Stimulated activated CD8-positive, alpha-beta memory T cell treated with anti-CD3 and anti-CD28 coated beads, Interleukin-4, amount 100 ng/mL, for 24 hours (primary cell): ENCODE data around the gene TACC2.
"Not testable (repeated sequence)": the region's sequence is repeated elsewhere in the genome, so short reads cannot be mapped to it uniquely, and the experiment has no call there.

Experiments
- DNase-seq: peaks from one replicate; pipeline ENCODE4 v3.0.0-alpha.2; 2020; ENCODE audit warnings: low read depth

Gene TACC2

GRCh38 chr10:121978511-121978910 is 10.5 kb upstream of the TACC2 start:
- DNase-seq = no peak

GRCh38 chr10:121981346-121981745 is 7.6 kb upstream of the TACC2 start:
- no peak for DNase-seq

DNA sequence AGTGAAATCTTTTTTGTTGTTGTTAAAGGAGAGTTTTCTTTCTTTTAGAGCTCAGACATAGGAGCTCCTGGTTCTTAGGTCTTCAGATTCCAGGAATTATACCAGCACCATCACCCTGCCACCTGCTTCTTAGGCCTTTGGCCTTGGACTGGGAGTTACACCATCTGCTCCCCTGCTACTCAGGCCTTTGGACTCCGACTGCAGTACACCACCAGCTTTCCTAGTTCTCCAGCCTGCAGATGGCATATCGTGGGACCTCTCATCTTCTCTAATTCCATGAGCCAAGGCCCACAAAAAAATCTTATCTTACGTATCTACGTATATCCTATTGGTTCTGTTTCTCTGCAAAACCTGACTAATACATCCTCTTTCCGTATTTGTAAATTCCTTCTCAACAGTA is 5.1 kb upstream of the TACC2 start:
- no peak for DNase-seq

DNA sequence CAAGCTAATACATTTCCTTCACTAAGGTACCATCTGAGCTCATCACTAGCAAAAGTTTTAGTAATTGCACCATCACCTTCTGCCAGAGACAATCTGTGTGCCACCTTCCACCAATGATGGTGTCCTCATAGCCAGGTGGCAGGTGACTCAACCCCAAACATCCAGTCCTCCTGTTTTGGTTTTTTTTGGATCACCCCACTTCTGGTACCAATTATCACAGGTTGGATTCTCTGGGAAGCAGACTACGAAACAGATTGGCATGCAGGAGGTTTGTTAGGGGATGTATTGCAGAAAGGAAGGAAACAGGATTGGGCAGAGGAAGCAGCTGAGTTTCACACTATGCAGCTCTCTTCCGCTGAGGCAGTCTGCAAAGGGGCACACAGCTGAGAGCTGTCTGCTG is 4.5 kb upstream of the TACC2 start:
- no peak for DNase-seq

- DNase-seq = no peak
These were observed 1.2 kb downstream of the TACC2 start for GRCh38 chr10:121990015-121990677.

DNA sequence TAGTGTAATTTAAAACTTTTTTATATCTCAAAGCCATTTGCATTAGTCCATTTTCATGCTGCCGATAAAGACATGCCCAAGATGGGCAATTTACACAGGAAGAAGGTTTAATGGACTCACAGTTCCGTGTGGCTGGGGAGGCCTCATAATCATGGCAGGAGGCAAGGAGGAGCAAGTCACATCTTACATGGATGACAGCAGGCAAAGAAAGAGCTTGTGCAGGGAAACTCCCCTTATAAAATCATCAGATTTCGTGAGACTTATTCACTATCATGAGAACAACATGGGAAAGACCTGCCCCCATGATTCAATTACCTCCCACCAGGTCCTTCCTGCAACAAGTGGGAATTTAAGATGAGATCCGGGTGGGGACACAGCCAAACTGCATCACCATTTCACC is 2.8 kb downstream of the TACC2 start:
- DNase-seq = not testable (repeated sequence)

DNA sequence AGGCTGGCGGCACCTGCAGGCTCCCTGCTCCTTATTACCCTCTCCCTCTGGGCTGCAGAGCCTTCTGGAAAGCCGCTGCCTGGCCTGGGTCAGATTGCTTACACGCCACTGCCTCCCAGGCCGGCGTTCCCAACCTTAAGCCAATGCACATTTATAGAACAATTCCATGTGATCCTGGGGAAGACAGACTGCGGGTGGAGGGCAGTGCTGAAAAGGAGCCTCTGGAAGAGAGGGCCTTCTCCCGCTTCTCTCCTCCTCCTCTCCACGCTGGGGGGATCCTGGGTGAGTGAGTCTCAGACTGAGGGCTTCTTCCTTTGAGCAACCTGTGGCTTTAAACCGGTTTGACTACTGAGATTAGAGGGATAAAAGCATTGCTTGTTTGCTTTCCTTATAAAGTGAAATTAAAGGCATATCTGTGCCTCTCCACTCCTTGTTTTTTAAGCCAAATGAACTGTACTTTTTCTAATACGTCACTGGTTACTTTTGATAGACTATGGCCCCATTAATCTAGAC is 5.5 kb downstream of the TACC2 start:
- no peak for DNase-seq

DNA sequence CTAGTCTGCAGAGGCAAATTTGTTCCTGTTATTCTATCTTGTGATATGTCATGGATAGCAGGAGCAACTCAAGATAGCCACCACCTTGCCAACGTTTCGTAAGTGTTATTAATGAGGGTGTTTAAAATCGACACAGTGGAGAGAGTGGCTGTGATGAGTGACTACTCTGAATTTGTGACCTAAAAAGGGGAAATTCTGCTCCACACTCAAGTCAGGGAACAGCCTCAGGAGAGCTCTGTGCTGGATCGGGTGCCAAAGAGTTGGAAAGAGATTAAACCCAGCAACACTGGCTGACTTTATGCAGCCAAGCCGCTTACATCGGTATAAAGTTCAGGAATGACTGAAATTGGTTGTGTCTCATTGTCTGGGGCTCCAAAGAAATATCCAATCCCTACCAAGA is 9.5 kb downstream of the TACC2 start:
- no peak for DNase-seq

DNA sequence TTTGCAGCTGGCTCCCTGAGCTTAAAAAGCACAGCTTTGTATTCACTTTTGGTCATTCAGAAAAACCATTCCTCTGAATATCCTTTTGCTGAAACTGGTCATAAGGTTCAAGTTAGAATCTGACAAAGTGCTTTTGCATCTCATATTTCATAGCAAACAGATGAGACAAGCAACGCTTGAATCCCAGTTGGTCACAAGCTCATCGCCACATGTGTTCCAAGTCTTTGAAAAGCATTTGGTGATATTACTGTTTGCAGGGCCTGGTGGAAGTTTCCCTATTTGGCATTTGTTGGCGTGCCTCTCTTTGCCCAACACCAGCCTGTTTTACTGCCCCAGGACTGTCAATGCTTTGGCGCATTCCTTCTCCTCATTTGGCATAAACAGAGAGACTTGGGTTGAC is 10.3 kb downstream of the TACC2 start:
- DNase-seq = no peak

DNA sequence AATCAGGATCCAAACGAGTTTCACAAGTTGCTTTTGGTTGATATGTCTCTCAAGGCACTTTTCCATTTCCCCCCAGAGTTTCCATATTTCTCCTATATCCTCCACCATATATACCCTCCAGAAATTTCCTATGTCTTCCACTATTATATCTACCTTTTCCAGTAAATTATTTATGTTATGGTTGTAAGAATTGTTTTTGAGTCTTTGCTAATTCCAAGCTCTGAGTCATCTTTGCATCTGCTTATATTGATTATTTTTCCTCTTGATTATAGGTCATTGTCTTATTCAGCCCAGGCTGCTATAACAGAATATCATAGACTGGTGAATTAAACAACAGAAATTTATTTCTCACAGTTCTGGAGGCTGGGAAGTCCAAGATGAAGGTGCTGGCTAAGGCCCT is 12.7 kb downstream of the TACC2 start:
- DNase-seq = no peak

DNA sequence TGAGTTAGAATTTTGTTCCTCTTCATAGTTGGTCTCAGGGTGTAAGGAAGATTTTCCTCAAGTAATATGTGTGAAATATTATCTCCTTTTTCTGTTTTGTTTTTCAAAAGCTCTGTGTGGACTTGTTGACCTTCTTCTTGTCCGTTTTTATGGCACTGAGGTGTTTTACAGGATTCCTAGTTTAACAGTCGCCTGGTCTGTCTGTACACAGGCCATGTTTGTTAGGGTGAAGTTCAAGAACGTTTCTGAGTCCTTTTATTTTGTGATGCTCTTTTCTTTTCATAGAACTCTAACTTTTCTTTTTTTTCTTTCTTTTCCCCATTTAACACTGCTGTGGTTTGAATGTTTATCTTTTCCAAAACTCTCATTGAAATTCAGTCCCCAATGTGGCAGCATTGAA is 18.5 kb downstream of the TACC2 start:
- DNase-seq = no peak

GRCh38 chr10:122010405-122011050 is 21.6 kb downstream of the TACC2 start:
- DNase-seq = no peak

DNA sequence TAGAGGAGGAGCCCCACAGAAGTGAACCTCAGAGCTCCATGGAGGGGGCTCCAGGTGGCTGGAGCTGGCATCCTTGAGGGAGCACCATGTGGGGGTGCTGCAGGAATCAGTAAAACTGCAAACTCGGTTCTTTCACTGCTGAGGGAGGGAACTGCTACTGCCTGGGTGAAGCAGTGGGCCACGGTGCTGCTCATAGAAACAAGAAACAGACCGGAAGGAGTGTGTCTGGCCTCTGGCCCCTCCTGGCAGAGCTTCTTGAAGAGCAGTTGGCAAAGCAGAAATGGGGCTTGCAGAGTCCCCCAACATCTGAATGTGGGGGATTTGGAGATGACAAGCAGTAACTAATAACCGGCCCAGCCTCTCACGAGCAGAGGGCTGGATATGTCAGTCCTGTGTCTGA is 23.8 kb downstream of the TACC2 start:
- no peak for DNase-seq

DNA sequence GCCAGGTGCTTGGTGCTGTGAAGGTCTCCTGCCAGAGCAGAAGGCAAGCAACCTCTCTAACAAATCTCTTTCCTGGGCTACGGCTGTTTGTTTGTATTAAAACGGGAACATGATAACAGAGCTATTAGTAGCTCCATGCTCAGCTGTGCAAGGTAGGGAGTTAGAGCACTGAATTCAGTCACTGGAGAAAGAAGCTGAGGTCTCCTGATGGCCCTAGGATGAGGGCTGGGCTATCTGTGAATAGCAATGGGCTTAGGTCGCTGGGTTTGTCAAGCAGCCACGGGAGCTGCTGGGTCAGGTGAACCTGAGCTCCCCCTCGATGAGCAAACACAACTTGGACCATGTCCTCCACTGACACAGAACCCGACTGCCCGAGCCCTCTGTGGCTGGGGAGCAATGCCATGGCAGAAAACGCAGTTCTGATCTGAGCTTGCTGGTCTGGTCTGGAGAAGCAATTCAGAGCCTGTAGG is 24.4 kb downstream of the TACC2 start:
- DNase-seq = no peak

DNA sequence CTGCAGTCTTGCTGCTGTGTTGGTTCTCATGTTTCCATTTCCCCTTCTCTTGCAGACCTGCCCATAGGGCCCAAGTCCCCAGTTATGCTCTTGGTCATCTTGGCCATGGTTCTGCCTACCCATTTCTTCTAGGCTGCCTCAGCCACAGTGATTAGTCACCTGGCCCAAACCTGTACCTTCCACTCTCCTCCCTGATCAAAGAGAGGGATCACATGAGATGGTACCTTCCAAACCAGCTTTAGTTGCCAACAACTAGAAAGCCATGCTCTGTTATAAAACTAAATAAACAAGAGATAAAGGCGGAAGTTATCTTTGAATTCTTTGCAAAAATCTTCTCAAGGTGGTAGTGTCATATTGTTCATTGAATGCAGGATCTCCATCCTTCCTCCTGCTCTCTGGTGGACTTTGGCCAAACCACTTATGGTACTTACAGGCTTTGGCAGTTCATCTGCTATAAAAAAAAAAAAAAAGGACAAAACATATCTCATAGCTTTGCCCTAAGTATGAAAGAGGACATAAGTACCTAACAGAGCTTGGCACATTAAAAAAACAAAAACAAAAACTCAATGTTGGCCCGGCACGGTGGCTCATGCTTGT is 25.8 kb downstream of the TACC2 start:
- no peak for DNase-seq

GRCh38 chr10:122017926-122018325 is 29.0 kb downstream of the TACC2 start:
- DNase-seq = not testable (repeated sequence)

GRCh38 chr10:122018491-122018890 is 29.5 kb downstream of the TACC2 start:
- no peak for DNase-seq

DNA sequence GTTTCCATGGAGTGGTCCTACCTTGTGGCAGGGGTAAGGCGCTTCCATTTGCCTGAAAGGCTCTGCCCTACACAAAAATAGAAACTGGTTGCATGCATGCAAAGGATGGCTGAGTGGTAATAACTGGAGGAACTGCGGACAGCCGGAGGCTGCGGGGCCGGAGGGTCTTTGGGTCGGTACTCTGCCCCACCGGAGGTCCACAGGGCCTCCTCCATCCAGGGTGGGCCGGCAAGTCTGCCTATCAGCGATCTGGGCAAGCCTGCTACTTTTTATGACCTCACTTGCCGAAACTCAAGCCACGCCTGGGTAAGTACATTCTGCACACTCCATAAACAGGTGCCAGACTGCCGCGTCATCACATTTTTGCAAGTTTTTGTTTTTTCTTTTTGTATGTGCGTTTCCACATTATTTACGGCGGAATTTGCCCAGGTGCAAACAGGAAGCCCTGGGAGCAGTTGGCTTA is 30.0 kb downstream of the TACC2 start:
- DNase-seq = no peak

- no peak for DNase-seq
These were observed 30.5 kb downstream of the TACC2 start for GRCh38 chr10:122019414-122019975.

DNA sequence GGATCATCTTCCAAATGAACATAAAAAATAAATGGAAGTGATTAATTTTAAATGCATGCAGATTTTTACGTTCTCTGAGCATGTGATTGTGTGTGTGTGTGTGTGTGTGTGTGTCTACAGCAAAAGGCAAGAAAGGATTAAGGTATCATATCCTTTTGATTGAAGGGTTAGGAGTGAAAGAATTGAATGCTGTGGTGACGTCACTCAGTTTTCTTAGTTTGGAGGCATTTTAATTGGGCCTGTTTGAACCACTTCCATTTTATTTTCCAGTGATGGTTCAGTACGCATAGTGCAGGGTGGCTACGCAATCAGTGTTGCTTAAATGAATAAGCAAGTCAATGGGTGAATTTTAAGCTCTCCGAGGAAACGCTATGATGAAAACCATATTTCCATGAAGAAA is 31.3 kb downstream of the TACC2 start:
- DNase-seq = no peak

GRCh38 chr10:122021379-122021778 is 32.4 kb downstream of the TACC2 start:
- no peak for DNase-seq

- no peak for DNase-seq
These were observed 32.9 kb downstream of the TACC2 start for GRCh38 chr10:122021828-122022227.

DNA sequence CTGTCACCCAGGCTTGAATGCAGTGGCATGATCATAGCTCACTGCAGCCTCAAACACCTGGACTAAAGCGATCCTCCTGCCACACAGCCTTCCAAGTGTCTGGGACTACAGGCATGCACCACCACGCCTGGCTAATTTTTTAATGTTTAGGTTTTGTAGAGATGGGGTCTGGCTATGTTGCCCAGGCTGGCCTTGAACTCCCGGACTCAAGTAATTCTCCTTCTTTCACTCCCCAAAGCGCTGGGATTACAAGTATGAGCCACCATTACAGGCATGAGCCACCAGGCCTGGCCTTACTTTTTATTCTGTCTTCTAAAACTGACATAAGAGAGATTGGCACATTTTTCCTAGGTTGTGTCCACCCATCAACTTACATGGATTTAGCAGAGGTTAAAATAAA is 33.3 kb downstream of the TACC2 start:
- no peak for DNase-seq
